ENCODE measurements around the gene SLC39A7.

Gene SLC39A7

GRCh38 chr6:33189164-33189563 is 11.5 kb upstream of the SLC39A7 start:
- DNase-seq: no peak

GRCh38 chr6:33189625-33190448 is 10.8 kb upstream of the SLC39A7 start:
- no peak for DNase-seq

- DNase-seq: peak in 1 of 56 donors; percentile 12
These were observed 10.1 kb upstream of the SLC39A7 start for GRCh38 chr6:33190504-33191107.

- DNase-seq: peak in 2 of 56 donors; percentile 18 to 33
These were observed 9.1 kb upstream of the SLC39A7 start for GRCh38 chr6:33191383-33192104.

GRCh38 chr6:33192105-33192646 is 8.5 kb upstream of the SLC39A7 start, which contains the start of gene COL11A2:
Gene COL11A2, minus strand, starts transcription at chr6:33192467. Its CDS starts 227 bp downstream, at chr6:33192240.
- DNase-seq: peak in 1 of 56 donors; percentile 21

GRCh38 chr6:33192671-33193602 is 7.7 kb upstream of the SLC39A7 start:
- peak in 54 of 56 donors; percentile 16 to 84 (median 66) for DNase-seq

GRCh38 chr6:33193619-33194018 is 7.0 kb upstream of the SLC39A7 start:
- DNase-seq: peak in 2 of 56 donors; percentile 35 to 55

GRCh38 chr6:33194431-33194979 is 6.2 kb upstream of the SLC39A7 start:
- DNase-seq: no peak

- peak in 1 of 56 donors; percentile 12 for DNase-seq
These were observed 5.1 kb upstream of the SLC39A7 start for GRCh38 chr6:33195304-33196165.

- peak in 14 of 56 donors; percentile 8 to 57 (median 32) for DNase-seq
These were observed 3.1 kb upstream of the SLC39A7 start for GRCh38 chr6:33197431-33198048.

GRCh38 chr6:33198159-33198852 is 2.4 kb upstream of the SLC39A7 start:
- no peak for DNase-seq

GRCh38 chr6:33198853-33199436 is 1.7 kb upstream of the SLC39A7 start:
- DNase-seq: no peak

GRCh38 chr6:33199687-33200218 is 914 bp upstream of the SLC39A7 start:
- DNase-seq: peak in 11 of 56 donors; percentile 53 to 80 (median 73)

GRCh38 chr6:33201147-33201545 is 479 bp downstream of the SLC39A7 start:
- no peak for DNase-seq

GRCh38 chr6:33201935-33202334 is 1.3 kb downstream of the SLC39A7 start:
- DNase-seq: no peak

GRCh38 chr6:33202799-33203198 is 2.1 kb downstream of the SLC39A7 start:
- DNase-seq: no peak

- DNase-seq: no peak
These were observed 2.9 kb downstream of the SLC39A7 start for GRCh38 chr6:33203443-33204164.

Measured in amygdala (tissue), 56 donors.